ENCODE results near the gene ARMC5.

Gene ARMC5

DNA sequence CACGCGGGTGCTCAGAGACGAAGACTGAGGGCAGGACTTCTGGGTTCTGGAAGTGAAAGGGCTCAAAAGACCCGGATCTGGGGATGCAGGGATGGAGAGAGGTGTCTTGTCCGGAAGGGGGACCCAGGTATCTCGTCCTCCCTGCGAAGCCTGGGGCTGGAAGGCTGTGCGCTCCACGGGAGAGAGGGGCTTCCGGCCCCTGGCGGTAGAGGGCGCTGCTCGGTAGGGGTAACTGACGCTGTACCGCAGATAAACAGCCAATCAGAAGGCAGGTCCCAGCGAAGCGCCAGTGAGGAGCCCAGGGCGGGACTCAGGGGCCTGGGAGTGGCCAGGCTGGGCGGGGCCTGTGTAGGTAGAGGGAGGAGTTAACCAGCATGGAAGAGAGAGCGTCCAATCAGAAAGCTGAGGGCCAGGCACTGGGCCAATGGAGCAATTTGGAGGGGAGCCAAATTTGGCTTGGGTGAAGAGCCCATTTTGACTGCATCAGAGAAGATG, 13.5 kb downstream of the ARMC5 start:
- no peak overlapping the region for H2AFZ ChIP-seq (ENCODE audit: low read length)
- TF ChIP-seq CTCF (IDR thresholded peaks at IDR 0.05; ENCODE audit: low read length) (no peak), EZH2phosphoT487 (IDR thresholded peaks at IDR 0.05; ENCODE audit: low read length) (no peak), EZH2 (optimal IDR thresholded peaks at IDR 0.05; ENCODE audit: low read depth, low read length) (no peak)
- peaks cover 27% of the 10 kb centered on the region for H3K27me3 ChIP-seq (replicated peaks; ENCODE audit: insufficient read depth, low read length)
- no peak overlapping the region for H3K27ac ChIP-seq (ENCODE audit: low read length)
- H3K4me2 ChIP-seq (ENCODE audit: low read depth, low read length): no peak overlapping the region
- H3K4me1 ChIP-seq (ENCODE audit: low read length): no peaks in the 10 kb centered on the region
- no peaks in the 10 kb centered on the region for H3K36me3 ChIP-seq (replicated peaks; ENCODE audit: insufficient read depth, low read length)
- H3K9me2 ChIP-seq (replicated peaks; ENCODE audit: insufficient read depth, low read length): no peaks in the 10 kb centered on the region
- DNase-seq: no peak
- H3K79me2 ChIP-seq (ENCODE audit: low read length): no peaks in the 10 kb centered on the region
- no peak overlapping the region for H3K9ac ChIP-seq (ENCODE audit: low read length)
- no peak overlapping the region for H3K4me3 ChIP-seq (ENCODE audit: low read length)
- no peaks in the 10 kb centered on the region for H3K9me3 ChIP-seq (replicated peaks; ENCODE audit: insufficient read depth, low read length)
- H3F3A ChIP-seq (ENCODE audit: insufficient read depth, low read length): no peaks in the 10 kb centered on the region
- no peaks in the 10 kb centered on the region for H4K20me1 ChIP-seq (ENCODE audit: insufficient read depth, low read length)

GRCh38 chr16:31473264-31473984, 14.1 kb downstream of the ARMC5 start:
- Histone ChIP-seq H3F3A (ENCODE audit: insufficient read depth, low read length) (no peaks in the 10 kb centered on the region), H3K9ac (ENCODE audit: low read length) (no peak overlapping the region), H3K36me3 (replicated peaks; ENCODE audit: insufficient read depth, low read length) (no peaks in the 10 kb centered on the region), H3K79me2 (ENCODE audit: low read length) (no peaks in the 10 kb centered on the region), H3K9me2 (replicated peaks; ENCODE audit: insufficient read depth, low read length) (no peaks in the 10 kb centered on the region), H2AFZ (ENCODE audit: low read length) (no peak overlapping the region), H3K27ac (ENCODE audit: low read length) (no peak overlapping the region), H4K20me1 (ENCODE audit: insufficient read depth, low read length) (no peaks in the 10 kb centered on the region), H3K4me3 (ENCODE audit: low read length) (no peak overlapping the region), H3K4me2 (ENCODE audit: low read depth, low read length) (no peak overlapping the region), H3K27me3 (replicated peaks; ENCODE audit: insufficient read depth, low read length) (peaks cover 30% of the 10 kb centered on the region), H3K9me3 (replicated peaks; ENCODE audit: insufficient read depth, low read length) (no peaks in the 10 kb centered on the region), H3K4me1 (ENCODE audit: low read length) (no peaks in the 10 kb centered on the region)
- DNase-seq: no peak
- TF ChIP-seq CTCF (IDR thresholded peaks at IDR 0.05; ENCODE audit: low read length) (no peak), EZH2phosphoT487 (IDR thresholded peaks at IDR 0.05; ENCODE audit: low read length) (no peak), EZH2 (optimal IDR thresholded peaks at IDR 0.05; ENCODE audit: low read depth, low read length) (no peak)

DNA sequence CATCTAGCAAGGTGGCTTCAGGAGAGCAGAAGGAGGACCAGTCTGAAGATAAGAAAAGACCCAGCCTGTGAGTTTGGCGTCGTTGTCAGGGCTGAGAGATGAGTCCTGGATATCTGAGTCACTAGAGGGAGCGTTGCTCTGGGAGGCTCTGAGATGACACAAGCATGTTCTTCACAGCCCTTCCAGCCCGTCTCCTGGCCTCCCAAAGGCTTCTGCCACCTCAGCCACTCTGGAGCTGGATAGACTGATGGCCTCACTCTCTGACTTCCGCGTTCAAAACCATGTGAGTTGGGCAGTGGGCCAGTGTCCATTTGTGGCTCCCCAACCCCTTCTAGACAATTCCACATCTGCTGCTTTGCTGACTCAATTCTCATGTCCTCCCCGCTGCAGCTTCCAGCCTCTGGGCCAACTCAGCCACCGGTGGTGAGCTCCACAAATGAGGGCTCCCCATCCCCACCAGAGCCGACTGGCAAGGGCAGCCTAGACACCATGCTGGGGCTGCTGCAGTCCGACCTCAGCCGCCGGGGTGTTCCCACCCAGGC, 14.9 kb downstream of the ARMC5 start:
- no peak for DNase-seq
- Histone ChIP-seq H3K36me3 (replicated peaks; ENCODE audit: insufficient read depth, low read length) (no peaks in the 10 kb centered on the region), H3K79me2 (ENCODE audit: low read length) (no peaks in the 10 kb centered on the region), H3K9me3 (replicated peaks; ENCODE audit: insufficient read depth, low read length) (no peaks in the 10 kb centered on the region), H3K4me1 (ENCODE audit: low read length) (no peaks in the 10 kb centered on the region), H2AFZ (ENCODE audit: low read length) (no peak overlapping the region), H3K4me3 (ENCODE audit: low read length) (no peak overlapping the region), H3K27ac (ENCODE audit: low read length) (no peak overlapping the region), H3K9ac (ENCODE audit: low read length) (no peak overlapping the region), H3K4me2 (ENCODE audit: low read depth, low read length) (no peak overlapping the region), H3K27me3 (replicated peaks; ENCODE audit: insufficient read depth, low read length) (peaks cover 30% of the 10 kb centered on the region), H3K9me2 (replicated peaks; ENCODE audit: insufficient read depth, low read length) (no peaks in the 10 kb centered on the region), H3F3A (ENCODE audit: insufficient read depth, low read length) (no peaks in the 10 kb centered on the region), H4K20me1 (ENCODE audit: insufficient read depth, low read length) (no peaks in the 10 kb centered on the region)
- TF ChIP-seq CTCF (IDR thresholded peaks at IDR 0.05; ENCODE audit: low read length) (no peak), EZH2phosphoT487 (IDR thresholded peaks at IDR 0.05; ENCODE audit: low read length) (no peak), EZH2 (optimal IDR thresholded peaks at IDR 0.05; ENCODE audit: low read depth, low read length) (no peak)
